ENCODE data around the gene KRT12.

The KRT12 gene

DNA sequence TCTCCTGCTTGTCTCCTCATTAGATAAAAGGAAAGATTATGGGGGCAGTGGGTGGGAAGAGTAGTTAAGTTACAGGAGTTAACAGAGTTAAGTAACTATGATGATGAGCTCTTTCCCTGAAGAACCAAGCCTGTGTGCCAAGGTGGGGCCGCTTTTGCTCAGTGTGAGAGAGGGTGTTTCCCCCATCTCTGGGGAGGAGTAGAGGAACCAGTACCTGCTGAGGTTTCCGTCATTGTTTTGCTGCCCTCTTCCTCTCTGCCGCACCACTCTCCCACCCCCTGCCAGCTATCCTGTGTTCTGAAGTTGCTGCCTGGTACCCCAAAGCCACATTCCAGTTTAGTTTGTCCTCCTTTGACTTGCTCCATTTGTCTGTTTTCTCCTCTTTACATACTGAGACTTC, 23.8 kb downstream of the KRT12 start:
- DNase-seq (ENCODE audit: low spot score) = no peak

DNA sequence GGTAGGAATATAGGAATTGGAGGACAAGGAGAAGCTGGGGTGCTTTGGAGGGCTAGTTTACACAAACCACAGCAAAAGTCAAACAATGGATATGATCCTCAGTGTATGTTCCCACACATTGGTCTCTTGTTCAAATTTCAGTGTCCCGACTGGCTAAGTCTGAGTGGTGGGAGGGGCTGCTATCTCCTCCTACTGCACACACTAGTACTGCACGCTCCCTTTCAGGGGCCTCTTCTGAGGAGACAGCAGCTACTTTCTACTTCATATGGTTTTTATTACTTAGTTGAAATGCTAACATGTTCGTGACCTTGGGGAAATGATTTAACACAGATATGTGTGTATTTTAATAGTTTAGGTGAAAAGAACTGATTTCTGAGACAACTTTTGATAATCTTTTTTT, 25.8 kb downstream of the KRT12 start:
- no peak for DNase-seq (ENCODE audit: low spot score)

DNA sequence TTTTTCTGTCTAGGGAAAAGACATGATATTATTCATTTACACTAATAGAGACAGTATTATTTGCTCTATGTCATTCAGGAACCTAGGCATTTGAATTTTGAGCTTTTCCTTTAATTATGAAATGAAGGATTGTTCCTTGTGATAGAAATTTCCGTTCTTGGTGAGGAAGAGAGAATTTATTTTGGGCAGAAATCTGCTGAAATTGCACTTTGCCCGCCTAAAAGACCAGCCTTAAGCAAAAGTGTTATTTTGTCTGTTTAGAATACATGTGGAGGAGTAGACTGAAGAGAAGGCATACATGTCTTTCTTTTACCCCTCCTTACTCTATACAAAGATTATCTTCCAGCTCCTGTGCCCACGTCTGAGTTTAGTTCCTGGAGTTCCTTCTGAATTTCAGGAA, 27.8 kb downstream of the KRT12 start:
- DNase-seq (ENCODE audit: low spot score) = no peak

DNA sequence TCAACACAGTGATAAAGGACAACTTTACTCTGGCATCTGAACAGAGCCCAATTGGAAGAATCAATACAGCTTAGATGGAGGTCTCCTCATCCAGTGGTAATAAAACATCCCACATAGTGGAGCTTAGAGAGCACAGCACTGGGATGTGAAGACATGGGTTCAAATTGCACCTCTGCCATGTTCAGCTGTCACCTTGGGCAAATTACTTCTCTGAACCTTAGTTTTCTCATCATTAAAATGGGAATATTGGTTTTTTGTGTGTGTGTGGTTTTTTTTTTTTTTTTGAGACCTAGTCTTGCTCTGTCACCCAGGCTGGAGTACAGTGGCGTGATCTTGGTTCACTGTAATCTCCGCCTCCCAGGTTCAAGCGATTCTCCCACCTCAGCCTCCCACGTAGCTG, 31.0 kb downstream of the KRT12 start:
- no peak for DNase-seq (ENCODE audit: low spot score)

DNA sequence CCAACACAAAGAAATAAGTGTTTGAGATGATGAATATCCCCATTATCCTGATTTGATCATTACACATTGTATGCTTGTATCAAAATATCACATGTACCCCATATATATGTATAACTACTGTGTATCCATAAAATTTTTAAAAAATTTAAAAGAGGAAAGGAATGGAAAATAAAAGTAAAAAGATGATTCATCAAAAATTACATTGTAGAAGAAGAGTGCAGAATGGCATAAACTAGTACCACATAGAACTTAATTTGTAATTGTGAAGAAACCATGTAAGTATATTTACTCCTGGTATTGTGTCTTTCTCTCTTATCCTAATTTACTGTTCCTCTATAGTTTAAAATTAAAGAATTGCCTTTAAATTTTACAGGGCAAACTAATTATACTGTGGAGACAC, 33.1 kb downstream of the KRT12 start:
- DNase-seq (ENCODE audit: low spot score) = no peak

DNA sequence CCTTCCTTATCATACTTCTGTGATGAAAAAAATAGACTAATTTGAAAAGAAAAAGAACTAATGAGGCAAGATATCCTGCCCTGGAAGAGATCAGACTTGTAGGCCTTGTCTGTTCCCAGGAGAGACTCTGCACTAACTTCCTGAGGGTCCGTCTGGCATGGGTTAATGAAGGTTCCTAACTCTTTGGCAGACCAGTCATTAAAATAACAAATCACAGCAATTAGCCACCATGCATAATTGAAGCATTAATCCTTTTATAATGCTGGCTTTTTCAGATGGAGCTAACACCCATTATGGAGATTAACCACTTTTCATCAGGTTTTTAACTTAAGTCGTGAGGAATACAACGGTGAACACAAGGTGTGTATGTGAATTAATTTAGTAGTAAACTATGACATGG, 34.2 kb downstream of the KRT12 start:
- no peak for DNase-seq (ENCODE audit: low spot score)

DNA sequence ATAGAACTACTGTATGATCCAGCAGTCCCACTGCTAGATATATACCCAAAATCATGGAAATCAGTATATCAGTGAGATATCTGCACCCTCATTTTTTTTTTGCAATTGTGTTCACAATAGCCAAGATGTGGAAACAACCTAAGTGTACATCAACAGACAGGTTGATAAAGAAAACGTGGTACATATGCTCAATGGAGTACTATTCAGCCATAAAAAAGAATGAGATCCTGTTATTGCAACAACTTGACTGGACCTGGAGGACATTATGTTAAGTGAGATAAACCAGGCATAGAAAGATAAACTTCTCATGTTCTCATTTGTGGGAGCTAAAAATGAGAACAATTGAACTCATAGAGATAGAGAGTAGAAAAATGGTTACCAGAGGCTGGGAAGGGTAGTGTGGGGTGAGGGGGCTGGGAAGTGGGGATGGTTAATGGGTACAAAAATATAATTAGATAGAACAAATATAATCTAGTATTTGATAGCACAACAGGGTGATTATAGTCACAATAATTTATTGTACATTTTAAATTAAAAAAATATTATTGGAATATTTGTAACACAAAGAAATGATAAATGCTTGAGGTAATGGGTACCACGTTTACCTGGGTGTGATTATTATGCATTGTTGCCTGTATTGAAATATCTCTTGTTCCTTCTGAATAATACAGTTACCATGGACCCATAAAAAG, 36.8 kb downstream of the KRT12 start:
- no peak for DNase-seq (ENCODE audit: low spot score)

DNA sequence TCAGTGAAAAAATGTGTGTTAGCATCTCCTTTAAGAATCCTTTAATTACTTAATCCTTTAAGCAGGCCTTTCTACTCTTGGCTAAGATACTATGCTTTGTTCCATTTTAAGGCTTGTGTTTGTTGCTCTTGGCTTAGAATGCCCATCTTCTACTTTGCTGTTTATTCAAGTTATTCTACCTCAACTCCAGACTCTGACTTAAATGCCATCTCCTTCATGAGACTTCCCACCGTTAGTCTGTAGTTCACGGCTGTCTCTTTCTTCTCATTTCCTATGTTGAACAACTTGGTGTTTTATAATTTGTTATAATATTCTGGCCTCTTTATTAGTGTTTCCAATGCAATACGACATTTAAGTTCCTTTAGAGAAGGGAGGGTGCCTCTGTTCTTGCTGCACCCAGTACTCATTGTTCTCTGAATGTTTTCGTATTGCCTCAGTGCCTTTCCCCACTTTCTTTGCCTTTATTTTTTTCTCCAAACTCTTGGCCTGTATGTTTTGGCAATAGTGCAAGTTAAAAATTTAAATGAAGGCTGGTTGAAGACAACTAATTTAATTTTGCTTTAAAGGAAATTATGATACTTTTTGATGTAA, 38.5 kb downstream of the KRT12 start:
- no peak for DNase-seq (ENCODE audit: low spot score)

DNA sequence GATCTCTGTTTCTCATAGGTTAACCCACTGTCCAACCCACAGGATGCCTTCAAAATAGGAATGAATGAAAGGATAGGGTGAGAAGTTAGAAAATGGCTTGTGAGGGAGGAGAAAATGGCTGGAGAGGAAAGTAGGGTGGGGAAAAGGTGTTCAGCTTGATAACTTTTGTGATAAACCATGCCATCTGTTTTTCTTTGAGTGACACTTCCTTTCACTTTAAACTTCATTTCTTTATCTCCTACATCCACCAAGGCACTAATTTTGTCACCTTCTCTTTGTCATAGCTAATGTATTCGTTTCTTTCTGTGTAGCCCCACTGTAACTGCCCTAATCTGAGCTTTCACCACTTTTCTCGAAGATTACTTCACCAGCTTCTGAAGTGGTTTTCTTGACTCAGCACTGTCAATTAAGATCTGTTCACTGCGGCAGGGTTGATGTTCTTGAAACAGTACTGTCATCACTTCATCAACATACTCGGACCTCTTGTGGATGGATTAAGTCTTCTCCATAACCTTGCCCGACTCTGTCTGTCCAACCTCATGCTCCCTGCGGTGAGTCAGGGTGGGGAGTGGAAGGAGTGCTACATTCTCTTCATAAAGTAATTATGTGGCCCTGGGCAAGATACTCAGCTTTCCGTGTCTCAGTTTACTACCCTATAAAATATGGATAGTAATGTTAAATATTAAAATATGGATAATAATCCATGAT, 39.1 kb downstream of the KRT12 start:
- DNase-seq (ENCODE audit: low spot score) = no peak

DNA sequence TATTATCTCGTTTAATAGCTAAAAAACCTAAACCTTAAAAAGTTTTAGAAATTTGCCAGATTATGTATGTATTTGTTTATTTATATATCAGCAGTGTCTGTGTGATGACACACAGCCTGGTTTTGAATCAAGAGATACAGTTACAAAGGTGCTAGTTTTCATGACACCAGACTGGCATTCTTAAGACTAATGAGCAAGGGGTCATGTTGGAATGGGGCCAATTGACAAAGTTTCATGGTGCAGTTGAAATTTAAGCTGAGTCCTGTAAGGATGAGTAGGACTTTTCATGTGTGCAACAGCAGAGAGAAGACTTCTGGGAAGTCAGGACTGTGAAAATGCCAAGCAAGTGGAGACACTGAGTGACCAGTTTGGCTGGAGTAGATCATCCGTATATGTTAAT, 41.4 kb downstream of the KRT12 start:
- DNase-seq (ENCODE audit: low spot score) = no peak

DNA sequence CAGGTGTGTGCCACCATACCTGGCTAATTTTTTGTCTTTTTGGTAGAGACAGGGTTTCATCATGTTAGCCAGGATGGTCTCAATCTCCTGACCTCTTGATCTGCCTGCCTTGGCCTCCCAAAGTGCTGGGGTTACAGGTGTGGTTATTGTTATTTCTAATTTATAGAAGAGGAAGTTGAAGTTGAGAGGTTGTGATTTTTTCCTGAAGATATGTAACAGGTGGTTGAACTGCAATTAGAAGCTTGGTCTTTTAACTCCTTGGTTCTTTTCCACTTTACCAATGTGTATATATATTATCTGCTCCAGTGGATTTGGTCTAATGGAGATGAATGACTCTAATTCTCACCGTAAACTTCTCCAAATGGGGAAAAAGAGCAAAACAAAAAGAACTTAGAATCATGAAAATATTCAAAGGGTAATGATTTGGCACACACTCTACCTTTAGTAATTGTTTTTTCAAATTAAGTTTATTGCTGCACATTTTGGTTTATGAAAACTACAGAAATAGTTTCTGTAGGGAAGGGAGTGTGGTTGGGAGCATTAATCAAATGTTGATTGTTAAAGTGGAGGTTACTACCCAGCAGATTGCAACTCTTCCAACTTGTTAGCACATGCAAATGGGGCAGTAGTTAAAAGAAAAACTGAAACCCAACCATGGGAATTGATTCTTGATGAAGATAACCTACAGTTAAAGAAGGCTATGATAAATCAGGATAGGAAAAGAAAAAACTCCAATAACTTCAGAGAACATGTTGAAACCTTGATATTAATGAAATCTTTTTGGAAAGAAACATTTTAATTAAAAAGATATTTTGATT, 42.8 kb downstream of the KRT12 start:
- DNase-seq (ENCODE audit: low spot score) = no peak

DNA sequence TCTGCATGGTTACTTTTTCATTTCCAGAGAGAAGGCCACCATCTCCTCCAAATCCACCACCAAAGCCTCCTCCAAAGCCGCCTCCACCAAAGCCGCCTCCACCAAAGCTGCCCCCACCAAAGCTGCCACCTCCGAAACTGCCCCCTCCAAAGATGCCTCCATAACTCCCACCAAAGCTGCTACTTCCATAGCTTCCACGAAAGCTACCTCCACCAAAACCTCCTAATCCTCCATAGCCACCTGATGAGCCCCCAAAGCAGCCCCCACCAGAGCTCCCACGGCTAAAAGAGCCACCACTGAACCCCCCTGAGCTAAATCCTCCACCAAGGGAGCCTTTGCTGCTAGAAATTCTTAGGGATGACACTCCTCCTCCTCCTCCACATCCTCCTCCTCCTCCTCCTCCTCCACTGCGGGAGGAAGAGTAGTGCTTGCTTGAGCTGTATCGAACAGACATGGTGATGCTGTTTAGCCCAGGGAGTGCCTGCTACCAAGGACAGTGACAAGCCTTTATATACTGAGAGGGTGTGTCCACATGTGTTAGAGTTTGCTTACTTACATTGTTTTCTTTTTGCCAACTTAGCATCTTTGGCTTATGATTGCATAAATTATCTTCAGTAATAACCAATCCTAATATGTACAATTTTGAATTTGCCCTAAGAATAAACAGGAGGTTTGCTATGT, 44.8 kb downstream of the KRT12 start, which contains the start of gene KRT10:
KRT10 (minus strand) TSS at position 483 of the 681 bp plus-strand sequence; CDS start at position 454, 29 bp downstream.
- DNase-seq (ENCODE audit: low spot score) = no peak

DNA sequence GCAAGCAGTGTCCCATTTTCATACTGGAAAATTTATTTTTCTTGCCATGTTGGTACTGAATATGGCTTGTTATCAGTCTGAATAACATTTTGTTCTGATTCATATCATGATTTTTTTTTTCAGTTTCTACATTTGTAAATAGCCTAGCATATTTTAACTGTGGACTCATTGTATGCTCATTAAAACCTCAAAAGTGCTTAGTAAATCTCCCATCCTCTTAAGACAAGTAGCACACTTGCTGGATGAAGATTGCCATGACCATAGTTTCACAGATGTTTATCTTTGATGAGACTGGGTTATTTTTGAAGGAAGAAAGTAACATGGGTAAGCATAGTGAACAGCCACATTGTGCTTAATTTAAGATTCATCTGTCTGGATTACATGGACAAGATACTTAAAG, 45.5 kb downstream of the KRT12 start:
- no peak for DNase-seq (ENCODE audit: low spot score)

DNA sequence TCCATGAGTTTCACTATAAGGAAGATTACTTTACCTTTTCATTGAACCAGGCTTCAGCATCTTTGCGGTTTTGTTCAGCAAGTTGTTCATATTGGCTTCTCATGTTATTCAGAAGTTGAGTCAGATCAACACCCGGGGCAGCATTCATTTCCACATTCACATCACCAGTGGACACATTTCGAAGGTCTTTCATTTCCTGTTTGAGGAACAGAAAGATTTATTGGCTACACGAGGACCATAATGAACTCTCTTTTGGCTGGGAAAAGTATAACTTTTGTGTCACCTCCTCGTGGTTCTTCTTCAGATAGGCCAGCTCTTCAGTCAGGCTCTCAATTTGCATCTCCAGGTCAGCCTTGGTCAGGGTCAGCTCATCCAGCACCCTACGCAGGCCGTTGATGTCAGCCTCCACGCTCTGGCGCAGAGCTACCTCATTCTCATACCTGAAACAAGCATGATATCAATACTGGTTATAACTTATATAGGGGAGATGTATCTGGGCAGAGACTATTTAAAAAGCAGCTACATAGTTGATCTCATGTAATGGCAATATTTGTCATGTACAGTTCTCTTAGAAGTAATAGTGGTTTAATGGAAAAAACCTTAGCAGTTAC, 46.7 kb downstream of the KRT12 start:
- no peak for DNase-seq (ENCODE audit: low spot score)

DNA sequence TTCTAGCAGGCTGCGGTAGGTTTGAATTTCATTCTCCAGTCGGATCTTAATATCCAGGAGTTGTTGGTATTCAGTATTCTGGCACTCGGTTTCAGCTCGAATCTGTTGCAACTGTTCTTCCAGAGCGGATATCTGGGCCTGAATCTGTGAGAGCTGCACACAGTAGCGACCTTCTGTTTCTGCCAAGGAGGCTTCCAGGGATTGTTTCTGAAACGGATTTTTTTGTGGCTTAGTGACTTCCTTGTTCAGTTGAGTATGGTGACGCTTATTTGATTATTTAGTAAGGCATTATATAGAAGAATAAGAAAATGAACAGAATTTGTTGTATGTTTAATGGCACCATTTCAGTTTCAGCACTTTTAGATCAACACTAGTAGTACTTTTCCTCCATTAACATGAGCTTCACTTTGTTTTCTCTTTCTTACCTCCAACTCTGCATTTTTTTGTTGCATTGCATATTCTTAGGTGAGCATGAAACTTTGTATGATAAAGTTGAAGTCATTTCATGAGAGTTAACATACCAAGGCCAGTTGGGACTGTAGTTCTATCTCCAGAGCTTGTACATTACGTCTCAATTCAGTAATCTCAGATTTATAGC, 47.4 kb downstream of the KRT12 start:
- DNase-seq (ENCODE audit: low spot score) = peak; percentile 18

DNA sequence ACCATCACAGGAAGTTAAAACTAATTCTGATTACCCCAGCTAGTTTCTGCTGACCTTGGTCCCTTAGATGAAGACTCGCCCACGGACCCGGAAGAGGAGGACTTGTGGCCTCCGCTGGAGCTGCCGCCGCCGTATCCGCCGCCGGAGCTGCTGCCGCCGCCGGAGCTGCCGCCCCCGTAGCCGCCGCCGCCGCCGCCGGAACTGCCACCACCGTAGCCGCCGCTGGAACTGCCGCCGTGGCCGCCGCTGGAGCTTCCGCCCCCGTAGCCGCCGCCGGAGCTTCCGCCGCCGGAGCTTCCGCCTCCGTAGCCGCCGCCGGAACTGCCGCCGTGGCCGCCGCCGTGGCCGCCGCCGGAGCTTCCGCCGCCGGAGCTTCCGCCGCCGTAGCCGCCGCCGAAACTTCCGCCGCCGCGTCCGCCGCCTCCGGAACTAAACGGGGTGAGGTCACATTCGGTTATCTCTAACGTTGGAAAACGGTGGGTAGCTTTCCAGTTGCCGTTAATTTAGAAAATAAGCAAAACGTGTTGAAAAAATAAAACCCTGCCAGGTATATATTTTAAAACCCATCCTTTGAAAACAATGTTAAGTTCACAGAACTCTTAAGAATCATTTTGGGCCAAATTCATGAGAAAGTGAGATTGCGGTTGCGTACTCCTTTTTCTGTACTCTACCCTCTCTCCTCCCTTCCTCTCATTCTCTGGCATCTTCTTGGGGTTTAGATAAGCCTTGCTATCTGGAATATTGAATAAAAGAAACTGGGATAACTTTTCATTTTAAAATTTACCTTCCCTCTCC, 48.1 kb downstream of the KRT12 start:
- DNase-seq (ENCODE audit: low spot score) = peak; percentile 82

DNA sequence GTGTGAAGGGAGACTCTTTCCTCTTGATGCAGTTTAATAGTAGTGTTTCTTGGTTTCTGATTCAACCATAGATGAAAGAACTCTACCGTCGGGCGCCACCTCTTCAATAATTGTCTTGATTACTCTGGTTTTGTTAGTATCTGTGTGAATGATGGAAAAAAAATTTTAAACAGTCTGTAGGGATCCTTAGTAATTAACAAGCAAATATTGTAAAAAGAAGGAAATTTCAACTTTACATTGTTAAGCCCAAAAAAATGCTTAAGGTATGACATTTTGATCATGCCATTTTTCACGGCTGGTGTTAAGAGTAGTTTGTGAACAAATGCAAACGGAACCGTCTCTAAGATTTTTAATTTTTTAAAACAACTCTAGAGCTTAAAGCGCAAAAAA, 48.7 kb downstream of the KRT12 start:
- no peak for DNase-seq (ENCODE audit: low spot score)

DNA sequence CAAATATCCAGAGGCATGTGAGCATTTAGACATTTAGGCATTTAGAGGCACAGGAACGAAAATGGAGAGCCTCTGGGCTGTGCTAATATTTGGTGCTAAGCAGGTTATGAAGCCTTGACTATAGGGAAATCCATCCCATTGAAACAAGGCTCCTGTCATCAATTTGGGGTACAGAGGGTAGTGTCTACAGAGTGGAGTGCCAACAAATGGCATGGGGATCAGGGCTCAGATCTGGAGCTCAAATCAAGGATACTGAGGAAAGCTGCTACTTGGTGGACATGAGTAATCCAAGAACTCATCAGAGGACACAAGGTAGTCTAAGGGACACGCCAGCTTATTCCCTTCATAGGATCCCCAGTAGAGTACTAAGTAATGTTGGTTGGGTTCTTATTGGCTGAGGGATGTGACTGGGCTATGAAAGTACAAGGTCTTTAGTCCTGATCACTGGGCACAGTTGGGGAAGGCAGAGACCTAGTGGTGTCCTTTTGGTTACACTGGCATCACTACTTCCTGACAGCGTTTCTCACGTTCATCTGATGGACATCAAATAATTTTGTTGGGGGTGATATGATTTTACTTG, 49.8 kb downstream of the KRT12 start:
- DNase-seq (ENCODE audit: low spot score) = no peak

DNA sequence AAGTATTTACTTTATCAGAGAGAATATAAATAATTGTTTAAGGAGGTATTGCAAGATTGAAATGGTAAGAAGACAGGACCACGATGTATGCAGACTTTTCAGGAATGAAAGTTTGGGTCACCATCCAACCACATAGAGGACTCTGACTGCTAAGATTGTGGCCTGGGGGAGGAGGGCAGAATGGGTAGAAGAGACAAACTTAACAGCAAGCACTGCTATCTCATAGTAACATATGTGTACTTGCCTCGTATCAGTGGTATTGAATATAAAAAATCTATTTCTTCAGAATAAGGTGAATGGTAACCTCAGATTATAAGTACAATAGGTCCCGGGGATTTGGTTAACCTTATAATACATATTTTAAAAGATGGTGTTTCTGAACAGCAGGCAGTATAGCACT, 50.5 kb downstream of the KRT12 start:
- no peak for DNase-seq (ENCODE audit: low spot score)

DNA sequence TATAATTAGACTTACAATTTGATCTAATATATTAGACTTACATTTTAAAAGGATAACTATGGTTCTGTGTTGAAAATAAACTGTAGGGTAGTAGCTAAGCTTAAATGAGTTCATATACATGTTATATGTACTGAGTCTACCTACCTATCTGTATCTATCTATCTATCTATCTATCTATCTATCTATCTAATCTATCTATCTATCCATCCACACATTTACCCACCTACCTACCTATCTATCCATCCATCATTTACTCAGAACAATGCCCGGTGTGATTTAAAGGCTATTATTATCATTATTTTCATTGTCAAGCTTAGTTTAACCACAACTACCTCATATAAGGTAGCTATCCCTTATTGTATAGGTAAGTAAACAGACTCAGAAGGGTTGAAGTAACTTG, 51.6 kb downstream of the KRT12 start:
- DNase-seq (ENCODE audit: low spot score) = no peak

Measured in AG08395 (cell line).